NCI-H748 (cell line): Measurements from ENCODE around the gene CDKN1C.
A peak's percentile ranks its signal among the peaks of the same experiment; 100 is the strongest.

ENCODE experiments used
- DNase-seq: peaks from one replicate; lab custom pipeline; 2025; ENCODE audit not compliant: unreplicated experiment; lab: John Stamatoyannopoulos, UW

The CDKN1C gene

GRCh38 chr11:2870460-2870859 is 15.1 kb downstream of the CDKN1C start:
- DNase-seq: no peak

- peak; percentile 76 for DNase-seq
These were observed 15.8 kb downstream of the CDKN1C start for GRCh38 chr11:2869561-2870427.

DNA sequence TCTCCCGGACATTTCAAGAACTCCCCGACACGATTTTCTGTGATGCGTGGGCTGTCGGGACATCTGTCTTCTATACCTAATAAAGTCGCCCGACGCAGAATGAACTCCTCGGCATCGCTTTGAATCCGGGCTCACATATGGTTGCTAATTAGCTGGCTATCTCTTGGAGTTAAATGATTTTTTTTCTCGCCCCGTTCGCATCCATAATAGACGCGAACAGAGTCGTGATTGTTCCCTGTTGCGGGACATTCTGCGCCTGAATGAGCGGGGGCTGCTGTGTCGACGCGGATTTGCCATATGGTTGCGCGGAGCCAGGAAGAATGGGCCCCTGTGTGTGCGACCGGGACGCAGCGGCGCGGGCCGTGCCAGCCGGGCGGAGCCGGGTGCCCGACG is 16.4 kb downstream of the CDKN1C start:
- DNase-seq: no peak

DNA sequence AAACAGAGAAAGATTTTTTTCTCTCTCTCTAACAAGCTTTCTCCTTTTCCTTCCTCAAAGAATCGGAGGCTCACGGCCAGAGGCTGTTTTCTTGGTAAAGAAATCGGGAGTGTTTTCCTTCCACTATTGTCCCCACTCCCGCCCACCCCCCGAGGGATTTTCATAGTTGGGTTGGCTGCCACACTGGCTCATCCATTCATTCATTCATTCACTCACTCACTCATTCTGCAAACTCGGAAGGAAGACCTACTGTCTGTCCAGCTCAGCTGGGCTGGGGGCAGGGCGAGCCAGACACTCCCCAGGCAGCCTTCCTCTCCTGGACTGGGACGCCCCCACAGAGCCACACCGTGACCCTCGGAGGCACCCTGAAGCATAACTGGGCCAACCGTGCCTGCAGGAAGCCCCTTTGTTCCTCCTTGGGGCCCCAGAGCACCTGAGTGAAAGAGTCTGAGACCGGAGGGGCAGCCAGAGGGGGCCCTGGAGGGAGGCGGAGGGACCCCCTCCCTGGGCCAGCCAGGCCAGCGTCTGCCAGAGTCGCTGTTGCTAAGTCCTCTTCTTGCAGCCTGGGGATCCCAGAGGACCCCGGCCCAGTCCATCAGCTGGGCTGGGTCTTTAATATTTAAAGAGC is 17.0 kb downstream of the CDKN1C start:
- DNase-seq: no peak

- peak; percentile 23 for DNase-seq
These were observed 17.7 kb downstream of the CDKN1C start for GRCh38 chr11:2867722-2868505.

- no peak for DNase-seq
These were observed 18.4 kb downstream of the CDKN1C start for GRCh38 chr11:2867142-2867541.

DNA sequence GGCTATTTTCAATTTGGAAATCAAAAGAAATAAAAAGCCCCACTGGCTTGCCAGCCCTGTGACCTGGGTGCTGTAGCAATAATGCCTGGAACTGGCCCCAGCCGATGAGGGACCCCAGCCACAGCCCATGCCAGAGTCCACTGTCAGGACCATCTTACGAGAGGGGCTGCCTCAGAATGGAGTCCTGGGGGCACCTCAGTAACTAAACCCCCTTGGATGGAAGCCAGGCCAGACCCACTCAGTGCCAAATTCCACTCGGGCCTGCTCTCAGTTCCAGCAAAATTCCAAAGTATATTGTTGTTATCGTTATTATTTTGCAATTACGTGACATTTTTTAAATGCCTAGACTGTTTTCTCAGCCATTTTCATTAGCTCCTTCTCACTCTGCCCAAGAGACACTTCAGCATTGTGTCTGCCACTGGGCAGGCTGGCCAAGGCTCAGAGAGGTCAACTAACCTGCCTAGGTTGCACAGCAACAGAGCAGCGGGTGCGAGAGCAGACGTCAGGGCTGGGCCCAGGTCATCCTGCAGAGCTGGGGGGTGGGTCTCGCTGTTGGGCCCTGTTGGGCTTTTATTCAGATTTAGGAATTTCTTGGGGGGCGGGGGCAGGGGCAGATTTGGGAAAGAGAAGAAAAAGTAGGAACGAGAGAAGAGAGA is 19.5 kb downstream of the CDKN1C start:
- no peak for DNase-seq

GRCh38 chr11:2864901-2865300 is 20.7 kb downstream of the CDKN1C start:
- DNase-seq: no peak

GRCh38 chr11:2863276-2863618 is 22.3 kb downstream of the CDKN1C start:
- DNase-seq: no peak

DNA sequence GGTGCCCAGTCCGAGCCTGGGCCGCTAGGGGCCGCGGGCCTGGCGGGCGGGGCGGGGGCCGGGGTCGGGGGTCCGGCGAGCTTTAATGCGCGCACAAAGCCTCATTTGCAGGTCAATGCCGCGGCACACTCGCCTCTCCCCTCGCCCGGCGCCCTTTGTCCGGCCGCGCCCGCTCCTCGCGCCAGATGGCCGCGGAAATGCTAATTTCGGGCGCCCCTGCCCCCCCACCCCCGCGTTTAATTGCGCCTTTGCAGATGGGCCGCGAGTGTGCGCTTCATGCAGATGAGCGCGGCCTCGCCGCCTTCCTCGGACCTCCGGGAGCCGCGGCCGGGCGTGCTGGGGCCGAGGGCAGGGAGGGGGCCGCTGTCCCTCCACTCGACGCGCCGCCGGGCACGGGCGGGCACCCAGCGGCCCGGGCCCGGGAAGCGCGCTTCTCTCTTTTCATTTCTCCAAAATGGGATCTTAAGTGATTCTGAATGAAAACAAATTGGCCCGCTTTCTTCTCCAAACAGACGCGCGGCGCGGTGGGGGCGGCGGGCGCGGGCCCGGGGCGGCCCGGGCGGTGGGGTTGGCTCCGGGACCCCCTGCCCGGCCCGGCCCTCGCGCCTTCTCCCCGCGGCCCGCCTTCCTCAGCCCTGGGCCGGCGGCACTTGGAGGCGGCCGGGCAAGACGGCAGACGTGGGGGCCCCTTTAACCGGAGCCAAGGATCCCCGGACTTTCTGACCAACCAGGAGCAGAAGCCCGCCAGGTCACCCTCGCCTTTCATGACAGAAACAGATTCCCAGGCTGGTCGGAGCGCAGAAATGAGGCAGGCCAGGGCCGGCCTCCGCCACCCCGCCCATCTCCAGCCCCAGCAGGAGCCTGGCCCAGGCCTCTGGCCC is 22.9 kb downstream of the CDKN1C start:
- DNase-seq: peak; percentile 51

DNA sequence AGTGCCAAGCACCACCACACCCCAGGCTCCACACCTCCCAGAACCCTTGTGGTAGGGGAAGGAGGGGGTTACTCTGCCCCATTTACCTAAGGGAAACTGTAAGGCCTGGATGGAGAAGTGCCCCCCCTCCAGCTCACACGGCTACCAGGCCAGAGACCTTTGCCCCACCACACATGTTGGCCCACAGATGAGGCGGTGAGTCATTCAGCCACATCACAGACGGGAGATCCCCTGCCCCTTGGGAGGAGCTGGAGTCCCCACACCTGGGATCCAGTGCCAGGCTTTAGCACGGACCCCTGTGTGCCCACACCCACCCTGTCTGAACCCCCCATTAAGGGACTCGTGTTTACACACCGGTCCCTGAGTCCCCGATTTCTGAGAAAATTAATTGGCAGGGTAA is 24.9 kb downstream of the CDKN1C start:
- DNase-seq: no peak

DNA sequence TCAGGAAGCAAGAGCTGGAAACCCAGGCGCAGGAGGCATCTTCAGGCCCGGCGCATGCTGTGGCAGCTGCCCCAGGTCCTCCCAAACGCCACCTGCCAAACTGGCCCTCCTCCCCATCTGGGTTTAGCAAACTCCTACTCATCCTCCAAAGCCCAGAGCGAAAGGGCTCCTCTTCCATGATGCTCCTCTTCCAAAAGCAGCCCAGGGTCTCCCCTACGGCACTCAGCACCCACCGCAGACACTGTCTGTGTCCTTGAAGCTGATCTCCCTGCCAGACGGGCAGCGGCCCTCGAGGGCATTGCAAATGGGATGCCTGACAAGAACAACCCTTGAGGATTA is 25.9 kb downstream of the CDKN1C start:
- DNase-seq: no peak

DNA sequence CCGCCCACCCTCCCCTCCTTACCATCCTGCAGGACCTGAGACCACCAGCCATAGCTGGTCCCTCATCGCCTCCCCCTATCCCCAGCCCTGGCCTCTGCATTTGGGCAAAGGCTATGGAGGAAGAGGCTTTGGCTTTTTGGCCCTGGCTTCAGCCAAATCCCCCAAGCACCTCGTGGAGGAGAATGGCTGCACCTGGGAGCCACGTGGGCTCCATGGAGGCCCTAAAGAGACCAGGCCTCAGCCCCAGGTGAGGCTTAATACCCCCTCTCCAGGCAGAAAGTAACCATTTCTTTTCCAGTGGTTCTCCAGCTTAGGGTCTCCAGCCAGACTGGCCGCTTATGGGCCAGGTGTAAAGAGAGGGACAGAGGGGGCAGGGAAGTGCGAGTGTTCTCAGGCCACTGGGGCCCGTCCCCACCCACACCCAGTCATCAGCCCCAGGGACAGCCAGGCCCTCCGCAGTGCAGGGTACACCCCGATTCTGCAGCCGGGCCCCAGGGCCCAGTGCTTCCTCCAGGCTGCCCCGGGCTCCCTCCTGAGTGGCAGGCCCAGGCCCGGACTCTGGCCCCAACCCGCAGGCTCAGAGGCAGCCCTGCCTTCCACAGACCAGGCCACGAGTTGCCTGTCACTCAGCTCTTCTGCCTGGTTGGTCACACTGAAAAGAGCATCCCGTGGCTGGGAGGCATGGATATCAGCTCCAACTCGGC is 26.4 kb downstream of the CDKN1C start:
- DNase-seq: no peak

DNA sequence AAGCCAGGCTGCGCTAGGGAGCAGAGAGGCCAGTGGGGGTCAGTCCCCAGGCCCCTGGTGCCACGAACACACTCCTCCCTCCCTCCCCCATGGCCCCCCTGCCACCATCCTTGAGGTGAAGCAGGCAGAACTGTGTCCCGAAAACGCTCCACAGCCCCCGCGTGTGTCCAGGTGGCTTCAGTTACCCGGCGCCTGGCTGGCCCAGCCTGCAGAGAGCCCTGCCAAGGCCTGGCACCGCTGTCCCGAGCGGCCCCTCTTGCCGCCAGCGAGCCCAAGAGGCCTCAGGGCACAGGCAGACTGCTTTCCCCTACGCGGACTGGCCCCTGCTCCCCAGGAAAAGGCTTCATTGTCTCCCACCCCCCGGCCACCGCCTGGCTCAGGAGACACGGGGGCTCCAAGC is 27.7 kb downstream of the CDKN1C start:
- no peak for DNase-seq

- no peak for DNase-seq
These were observed 28.3 kb downstream of the CDKN1C start for GRCh38 chr11:2857276-2857675.

GRCh38 chr11:2855162-2855561 is 30.4 kb downstream of the CDKN1C start:
- DNase-seq: no peak

DNA sequence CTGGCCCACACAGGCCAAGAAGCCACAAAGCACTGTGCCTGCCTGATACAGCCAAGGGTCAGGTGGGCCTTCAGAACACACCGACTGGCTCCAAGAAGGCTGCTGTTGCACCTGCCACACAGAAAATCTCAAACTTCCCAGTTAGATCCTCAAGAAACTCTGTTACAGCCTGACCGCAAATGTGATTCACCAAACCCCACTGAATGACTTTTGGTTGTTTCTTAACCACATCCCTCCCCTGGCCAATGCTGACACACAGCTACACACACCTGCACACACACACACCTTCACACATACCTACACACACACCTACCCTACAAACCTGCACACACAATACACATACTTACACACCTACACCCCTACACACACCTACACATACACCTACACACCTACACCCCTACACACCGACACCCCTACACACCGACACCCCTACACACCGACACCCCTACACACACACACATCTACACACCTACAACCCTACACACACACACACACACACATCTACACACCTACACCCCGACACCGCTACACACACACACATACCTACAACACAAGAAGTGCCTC is 31.5 kb downstream of the CDKN1C start:
- no peak for DNase-seq

- DNase-seq: no peak
These were observed 32.2 kb downstream of the CDKN1C start for GRCh38 chr11:2853401-2853800.

GRCh38 chr11:2849994-2850770 is 35.4 kb downstream of the CDKN1C start:
- no peak for DNase-seq
